Stimulated activated CD4-positive, alpha-beta T cell treated with anti-CD3 and anti-CD28 coated beads, Interleukin-12 subunit alpha, Interleukin-12 subunit beta, amount 100 ng/mL, for 48 hours (primary cell): ENCODE measurements around the gene KRCC1.
"Not testable (repeated sequence)": the region's sequence is repeated elsewhere in the genome, so short reads cannot be mapped to it uniquely, and the experiment has no call there.

Experiments used
- DNase-seq, 3 donors: peaks; one replicate each; pipeline ENCODE4 v3.0.0-alpha.2; 2020; ENCODE audit warnings: low read depth in 2 of 3, low spot score in 1 of 3

Gene KRCC1

GRCh38 chr2:88003074-88003755 lies 52.4 kb downstream of the KRCC1 start:
- no peak for DNase-seq

- DNase-seq = no peak
Measured at GRCh38 chr2:88002359-88002707, 53.2 kb downstream of the KRCC1 start.

GRCh38 chr2:88000474-88000873 lies 55.1 kb downstream of the KRCC1 start:
- DNase-seq = not testable (repeated sequence)

- DNase-seq = no peak
Measured at GRCh38 chr2:87996570-87996969, 59.0 kb downstream of the KRCC1 start.

- no peak for DNase-seq
Measured at GRCh38 chr2:87995756-87996155, 59.8 kb downstream of the KRCC1 start.

- not testable (repeated sequence) for DNase-seq
Measured at GRCh38 chr2:87994304-87994850, 61.2 kb downstream of the KRCC1 start.

GRCh38 chr2:87992569-87992968 lies 63.0 kb downstream of the KRCC1 start:
- not testable (repeated sequence) for DNase-seq

GRCh38 chr2:87987473-87987872 lies 68.1 kb downstream of the KRCC1 start:
- DNase-seq = not testable (repeated sequence)

GRCh38 chr2:87985902-87986301 lies 69.7 kb downstream of the KRCC1 start:
- not testable (repeated sequence) for DNase-seq

- DNase-seq = not testable (repeated sequence)
Measured at GRCh38 chr2:87981182-87981581, 74.4 kb downstream of the KRCC1 start.
